ENCODE measurements around the gene CYLD.
A peak's percentile ranks its signal among the peaks of the same experiment; 100 is the strongest.

Gene CYLD

DNA sequence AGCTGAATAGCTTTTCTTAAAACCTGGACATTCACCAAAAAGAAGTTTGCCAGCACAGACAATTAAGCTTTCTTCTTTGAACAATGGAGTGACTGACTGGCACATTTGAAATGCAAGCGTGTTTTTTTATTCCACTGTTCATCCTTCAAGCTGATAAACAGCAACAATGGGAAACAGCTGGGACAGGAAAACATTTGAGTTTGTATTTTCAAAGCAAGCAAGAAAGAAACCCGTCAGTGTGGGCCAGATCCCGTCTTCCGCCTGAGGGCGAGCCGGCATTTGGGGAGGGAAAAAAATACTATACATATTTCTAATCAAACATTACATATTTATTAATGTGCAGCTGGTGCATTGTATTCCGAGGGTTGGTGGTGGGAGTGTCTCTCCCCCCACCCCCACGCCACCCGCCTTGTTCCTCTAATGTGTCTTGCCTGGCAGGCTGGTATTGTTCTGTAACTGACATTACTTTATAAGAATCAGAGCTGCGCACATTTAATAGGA lies 94.3 kb downstream of the CYLD start:
- no peaks in the 10 kb centered on the region for H3K4me1 Mint-ChIP-seq (ENCODE audit: low read depth)
- intact Hi-C loops (cut with micrococcal nuclease): no loop called here
- no peak overlapping the region for H3K27ac Mint-ChIP-seq
- peaks cover 19% of the 10 kb centered on the region for H3K27me3 Mint-ChIP-seq
- H3K4me3 Mint-ChIP-seq: no peak overlapping the region
- no peaks in the 10 kb centered on the region for H3K36me3 Mint-ChIP-seq (ENCODE audit: low read depth)
- no peaks in the 10 kb centered on the region for H3K9me3 Mint-ChIP-seq

DNA sequence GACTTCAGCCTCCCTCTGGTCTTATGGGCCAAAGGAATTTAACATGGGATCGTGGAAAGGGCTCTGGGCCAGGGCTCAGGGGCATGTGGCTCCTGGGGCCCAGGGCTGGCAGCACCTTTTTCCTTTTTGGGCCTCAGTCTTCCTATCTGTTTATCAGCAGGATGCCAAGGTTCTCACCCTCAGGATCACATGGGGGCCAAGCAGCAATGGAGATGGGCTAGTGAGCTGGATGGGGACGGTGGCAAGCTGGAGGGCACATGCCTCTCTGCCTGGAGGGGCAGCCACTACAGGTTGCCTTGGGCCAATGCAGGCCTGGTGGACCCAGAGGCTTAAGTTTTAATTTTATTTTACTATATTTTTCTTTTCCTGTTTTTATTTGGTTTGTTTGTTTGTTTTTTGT lies 95.4 kb downstream of the CYLD start:
- no peaks in the 10 kb centered on the region for H3K36me3 Mint-ChIP-seq (ENCODE audit: low read depth)
- no peak overlapping the region for H3K4me3 Mint-ChIP-seq
- H3K27me3 Mint-ChIP-seq: peaks cover 31% of the 10 kb centered on the region
- intact Hi-C loops (cut with micrococcal nuclease): no loop called here
- no peaks in the 10 kb centered on the region for H3K9me3 Mint-ChIP-seq
- H3K27ac Mint-ChIP-seq: no peak overlapping the region
- peaks cover 8% of the 10 kb centered on the region for H3K4me1 Mint-ChIP-seq (ENCODE audit: low read depth)

DNA sequence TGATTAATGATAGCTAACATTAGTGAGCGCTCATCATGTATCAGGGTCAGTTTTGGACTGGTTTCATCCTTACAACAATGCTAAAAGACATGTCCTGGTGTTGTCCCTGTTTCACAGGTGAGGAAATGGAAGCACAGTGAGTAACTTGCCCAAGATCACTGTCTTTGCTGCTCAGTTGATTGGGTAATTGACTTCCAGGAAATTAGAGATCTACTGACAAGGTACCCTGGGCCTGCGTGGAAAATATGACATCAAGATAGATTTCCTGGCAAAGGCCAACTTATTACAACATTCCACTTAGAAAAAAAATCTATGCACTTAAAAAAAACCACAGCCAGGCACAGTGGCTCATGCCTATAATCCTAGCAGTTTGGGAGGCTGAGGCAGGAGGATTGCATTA lies 96.3 kb downstream of the CYLD start:
- intact Hi-C loops (cut with micrococcal nuclease): no loop called here
- peaks cover 13% of the 10 kb centered on the region for H3K4me1 Mint-ChIP-seq (ENCODE audit: low read depth)
- no peaks in the 10 kb centered on the region for H3K36me3 Mint-ChIP-seq (ENCODE audit: low read depth)
- H3K9me3 Mint-ChIP-seq: no peaks in the 10 kb centered on the region
- H3K4me3 Mint-ChIP-seq: no peak overlapping the region
- no peak overlapping the region for H3K27ac Mint-ChIP-seq
- H3K27me3 Mint-ChIP-seq: peaks cover 36% of the 10 kb centered on the region

DNA sequence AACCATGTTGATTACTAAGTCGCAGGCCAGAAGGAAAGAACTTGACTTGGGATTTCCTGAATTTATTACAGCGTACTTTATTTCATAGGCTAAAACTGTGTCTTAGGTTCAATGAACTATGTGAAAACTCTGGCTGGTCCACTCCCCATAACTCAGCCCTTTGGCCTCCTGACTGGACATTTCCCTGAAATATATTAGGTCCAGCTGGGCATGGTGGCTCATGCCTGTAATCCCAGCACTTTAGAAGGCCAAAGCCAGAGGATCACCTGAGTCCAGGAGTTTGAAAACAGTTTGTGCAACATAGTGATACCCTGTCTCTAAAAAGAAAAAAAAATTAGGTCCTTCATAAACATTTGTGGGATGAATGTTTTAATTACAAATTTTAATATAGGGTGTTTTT lies 97.0 kb downstream of the CYLD start:
- no peaks in the 10 kb centered on the region for H3K9me3 Mint-ChIP-seq
- H3K27me3 Mint-ChIP-seq: peaks cover 39% of the 10 kb centered on the region

DNA sequence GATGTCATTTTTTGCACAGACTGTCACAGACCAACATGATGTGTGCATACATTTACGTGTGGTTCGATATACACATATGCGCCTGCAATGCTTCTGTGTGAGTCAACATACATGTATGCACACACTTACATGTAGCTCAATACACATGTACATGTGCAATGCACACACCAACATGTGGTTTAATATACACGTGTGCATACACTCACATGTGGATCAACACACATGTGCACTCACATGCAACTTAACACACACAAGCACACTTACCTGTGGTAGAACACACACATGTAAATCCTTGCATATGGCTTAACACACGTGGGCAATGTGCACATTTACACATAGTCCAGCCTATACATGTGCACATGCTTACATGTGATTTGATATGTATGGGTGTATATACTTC lies 97.5 kb downstream of the CYLD start:
- Mint-ChIP-seq H3K4me3 (no peak overlapping the region), H3K27me3 (peaks cover 34% of the 10 kb centered on the region), H3K4me1 (ENCODE audit: low read depth) (peaks cover 13% of the 10 kb centered on the region), H3K27ac (no peak overlapping the region), H3K36me3 (ENCODE audit: low read depth) (no peaks in the 10 kb centered on the region), H3K9me3 (no peaks in the 10 kb centered on the region)
- intact Hi-C loops (cut with micrococcal nuclease): no loop called here

More for the DNA sequence above, 97.0 kb downstream of the CYLD start:
- H3K27ac Mint-ChIP-seq: no peak overlapping the region
- H3K36me3 Mint-ChIP-seq (ENCODE audit: low read depth): no peaks in the 10 kb centered on the region
- H3K4me3 Mint-ChIP-seq: no peak overlapping the region
- intact Hi-C loops (cut with micrococcal nuclease): no loop called here
- H3K4me1 Mint-ChIP-seq (ENCODE audit: low read depth): peaks cover 13% of the 10 kb centered on the region

DNA sequence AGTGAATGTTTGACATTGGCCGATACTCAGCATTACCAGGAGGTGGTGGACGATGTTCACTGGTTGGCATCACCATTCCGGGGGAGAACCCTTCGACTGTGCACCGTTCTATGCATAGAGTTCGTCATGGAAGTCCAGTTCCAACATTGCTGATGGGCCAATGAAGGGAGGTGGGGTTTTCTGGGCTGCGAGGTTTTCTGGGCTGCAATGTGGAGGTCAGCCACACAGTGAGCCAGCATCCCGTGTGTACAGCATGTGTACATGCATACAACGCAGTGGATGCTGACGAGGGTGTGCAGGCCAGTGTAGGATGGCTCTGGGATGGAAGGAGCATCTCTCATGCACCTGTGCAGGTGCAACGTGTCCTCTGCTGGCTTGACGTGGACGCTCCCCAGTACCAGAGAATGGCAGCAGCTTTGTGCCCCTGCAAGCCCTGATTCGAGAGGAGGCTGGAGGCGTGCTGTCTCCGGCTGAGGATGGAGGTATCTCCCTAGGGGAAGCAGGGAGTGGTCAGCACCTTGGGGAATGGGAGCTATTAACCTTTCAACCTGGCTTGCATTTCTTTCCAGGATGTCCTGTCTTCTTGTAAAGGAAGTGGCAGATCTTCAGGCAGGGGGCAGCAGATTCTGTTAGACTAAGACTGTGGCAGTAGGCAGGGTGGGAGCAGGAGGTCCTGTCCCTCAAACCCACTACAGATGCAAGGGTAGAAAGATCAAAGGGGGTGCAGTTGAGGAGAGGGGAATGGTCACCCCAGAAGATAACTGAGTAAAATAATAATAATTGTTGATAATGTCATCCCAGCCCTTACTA lies 98.2 kb downstream of the CYLD start:
- Mint-ChIP-seq H3K4me3 (no peak overlapping the region), H3K27ac (no peak overlapping the region), H3K36me3 (ENCODE audit: low read depth) (no peaks in the 10 kb centered on the region), H3K27me3 (peaks cover 34% of the 10 kb centered on the region), H3K4me1 (ENCODE audit: low read depth) (peaks cover 13% of the 10 kb centered on the region), H3K9me3 (no peaks in the 10 kb centered on the region)
- intact Hi-C loops (cut with micrococcal nuclease): no loop called here

DNA sequence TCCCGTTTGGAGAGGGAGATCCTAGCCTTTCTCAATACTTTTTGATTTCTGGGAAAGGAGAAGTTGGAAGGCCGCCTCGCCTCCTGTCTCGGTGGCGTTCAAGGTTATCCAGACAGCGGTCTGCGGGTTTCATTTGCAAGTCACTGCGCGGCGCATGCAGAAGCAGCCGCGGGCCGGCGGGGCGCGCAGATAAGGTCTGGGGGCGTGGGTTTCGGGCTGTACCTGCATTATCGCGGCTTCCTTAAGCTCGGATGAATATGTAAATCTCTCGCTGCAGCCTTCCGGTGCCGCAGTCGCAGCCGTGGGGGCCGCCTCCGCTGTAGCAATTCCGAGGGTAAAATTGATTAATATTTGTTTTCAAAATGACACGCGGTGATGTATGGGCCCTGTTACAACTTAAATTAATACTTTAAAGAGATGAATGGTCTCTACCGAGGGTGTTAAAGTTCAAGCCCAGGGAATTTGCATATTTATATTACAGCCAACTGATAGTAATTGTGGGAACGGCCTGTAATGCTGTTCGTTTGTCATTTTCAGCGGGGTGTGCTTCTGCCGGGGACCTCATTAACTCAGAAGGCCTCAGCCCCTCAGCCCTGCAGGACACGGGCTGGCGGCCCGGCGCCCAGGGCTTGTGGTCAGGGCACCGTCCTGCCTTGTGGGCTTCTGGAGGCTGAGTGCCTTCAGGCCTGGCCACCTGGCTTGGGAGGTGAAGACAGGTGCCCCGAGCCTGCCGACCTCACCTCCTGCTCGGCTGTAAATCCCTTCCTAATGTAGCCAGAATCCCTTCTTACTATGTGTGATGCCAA lies 99.4 kb downstream of the CYLD start:
- peaks cover 38% of the 10 kb centered on the region for H3K27me3 Mint-ChIP-seq
- peaks cover 13% of the 10 kb centered on the region for H3K4me1 Mint-ChIP-seq (ENCODE audit: low read depth)
- no peaks in the 10 kb centered on the region for H3K36me3 Mint-ChIP-seq (ENCODE audit: low read depth)
- H3K4me3 Mint-ChIP-seq: peak overlapping the region; percentile 44
- no peak overlapping the region for H3K27ac Mint-ChIP-seq
- intact Hi-C loops (cut with micrococcal nuclease): no loop called here
- no peaks in the 10 kb centered on the region for H3K9me3 Mint-ChIP-seq

DNA sequence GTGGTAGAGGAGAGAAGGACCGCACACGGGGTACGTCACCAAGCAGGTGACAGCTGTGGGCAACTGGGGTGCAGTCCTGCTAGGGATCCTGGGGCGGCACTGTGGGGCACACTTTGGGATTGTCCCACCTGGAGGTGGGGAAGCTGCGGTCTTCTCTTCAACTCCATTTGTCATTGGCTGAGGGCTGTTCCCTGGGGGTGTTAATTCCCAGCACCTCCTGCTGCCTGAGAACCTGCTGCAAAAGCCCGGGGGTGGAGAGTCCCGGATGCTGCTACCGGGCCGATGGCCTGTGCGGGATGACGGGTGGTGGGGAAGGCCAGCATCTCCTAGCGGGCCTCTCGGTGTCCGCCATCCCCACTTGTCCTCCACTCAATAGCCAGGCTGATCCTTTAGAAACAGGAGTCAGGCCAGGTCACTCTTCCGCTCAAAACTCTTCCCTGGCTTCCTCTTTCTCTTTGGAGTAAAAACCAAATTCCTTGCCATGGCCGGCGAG lies 100.2 kb downstream of the CYLD start:
- Mint-ChIP-seq H3K4me1 (ENCODE audit: low read depth) (peaks cover 13% of the 10 kb centered on the region), H3K4me3 (no peak overlapping the region), H3K27ac (no peak overlapping the region), H3K9me3 (no peaks in the 10 kb centered on the region), H3K27me3 (peaks cover 38% of the 10 kb centered on the region), H3K36me3 (ENCODE audit: low read depth) (no peaks in the 10 kb centered on the region)
- intact Hi-C loops (cut with micrococcal nuclease): no loop called here

DNA sequence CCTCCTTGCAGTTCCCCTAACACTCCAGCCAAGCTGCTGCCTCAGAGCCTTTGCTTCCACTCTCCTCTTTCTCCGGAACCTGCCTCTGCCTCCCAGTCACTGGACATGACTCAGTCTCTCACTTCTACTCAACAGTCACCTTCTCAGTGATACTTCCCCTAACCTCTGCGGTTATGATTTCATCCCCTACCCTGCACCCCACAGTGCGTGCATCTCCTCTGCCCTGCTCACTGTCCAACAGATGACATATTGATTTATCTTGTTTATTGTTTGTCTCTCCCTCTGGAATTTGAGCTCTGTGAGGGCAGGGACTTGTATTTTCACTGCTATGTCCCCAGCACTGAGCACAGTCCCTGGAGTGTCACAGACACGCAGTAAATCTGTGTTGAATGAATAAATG lies 100.7 kb downstream of the CYLD start:
- Mint-ChIP-seq H3K27me3 (peaks cover 41% of the 10 kb centered on the region), H3K36me3 (ENCODE audit: low read depth) (no peaks in the 10 kb centered on the region), H3K9me3 (no peaks in the 10 kb centered on the region), H3K27ac (no peak overlapping the region), H3K4me1 (ENCODE audit: low read depth) (peaks cover 13% of the 10 kb centered on the region), H3K4me3 (no peak overlapping the region)
- intact Hi-C loops (cut with micrococcal nuclease): no loop called here

DNA sequence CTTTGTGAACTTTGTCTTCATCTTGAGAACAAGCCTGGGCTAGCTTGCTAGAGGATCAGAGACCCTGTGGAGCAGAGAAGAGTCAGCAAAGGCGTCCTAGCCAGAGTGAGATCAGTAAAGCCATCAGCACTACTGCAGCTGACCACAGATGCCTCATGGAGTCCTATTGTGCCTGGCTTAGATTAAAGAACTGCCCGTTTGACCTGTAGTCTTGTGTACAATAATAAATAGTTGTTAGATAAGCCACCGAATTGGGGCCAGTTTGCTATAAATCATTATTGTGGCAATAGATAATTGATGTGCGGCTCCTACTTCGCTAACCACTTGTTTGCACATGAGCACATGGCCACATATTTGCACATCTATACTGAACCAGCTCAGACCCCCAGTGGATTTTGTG lies 103.0 kb downstream of the CYLD start:
- H3K36me3 Mint-ChIP-seq (ENCODE audit: low read depth): no peaks in the 10 kb centered on the region
- intact Hi-C loops (cut with micrococcal nuclease): no loop called here
- H3K4me3 Mint-ChIP-seq: no peak overlapping the region
- H3K4me1 Mint-ChIP-seq (ENCODE audit: low read depth): peaks cover 13% of the 10 kb centered on the region
- no peak overlapping the region for H3K27ac Mint-ChIP-seq
- H3K9me3 Mint-ChIP-seq: no peaks in the 10 kb centered on the region
- peaks cover 39% of the 10 kb centered on the region for H3K27me3 Mint-ChIP-seq

DNA sequence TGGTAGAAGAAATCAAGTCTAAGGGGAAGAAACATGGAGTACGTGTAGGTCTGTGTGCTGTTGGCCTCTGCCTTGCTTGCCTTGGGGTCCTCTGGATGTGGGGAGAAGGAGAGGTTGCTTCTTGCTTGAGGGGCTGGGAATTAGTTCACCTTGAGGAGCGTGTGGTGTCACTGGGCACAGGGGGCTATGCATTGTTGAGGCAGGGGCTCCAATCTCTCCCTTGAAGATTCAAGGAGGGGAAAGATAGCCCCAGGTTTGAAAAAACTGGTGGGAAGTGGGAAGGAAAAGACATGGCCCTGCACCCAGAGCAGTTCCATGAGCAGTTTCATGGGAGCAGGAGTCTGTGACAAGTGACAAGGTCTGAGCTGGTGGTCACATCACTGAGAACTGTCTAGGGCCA lies 103.4 kb downstream of the CYLD start:
- H3K36me3 Mint-ChIP-seq (ENCODE audit: low read depth): no peaks in the 10 kb centered on the region

DNA sequence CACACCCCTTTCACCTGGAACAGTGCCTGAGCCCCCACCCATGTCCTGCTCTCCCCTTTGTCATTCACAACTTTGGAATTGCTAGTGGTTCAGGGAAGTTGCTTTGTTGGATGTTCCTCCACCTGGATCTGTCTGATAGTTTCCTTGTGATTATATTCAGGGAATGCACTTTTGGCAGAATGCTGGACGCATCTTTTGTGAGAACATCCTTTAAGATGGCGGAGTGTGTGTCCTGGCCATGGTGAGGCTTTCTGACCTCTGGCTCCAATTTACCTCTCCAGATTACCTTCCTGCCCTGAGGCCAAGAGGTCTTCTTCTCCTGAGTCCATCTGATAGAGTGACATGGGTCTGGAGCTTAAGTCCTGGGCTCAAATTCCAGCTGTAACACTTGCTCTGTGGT lies 104.6 kb downstream of the CYLD start:
- H3K9me3 Mint-ChIP-seq: no peaks in the 10 kb centered on the region
- H3K27ac Mint-ChIP-seq: no peak overlapping the region
- peaks cover 13% of the 10 kb centered on the region for H3K4me1 Mint-ChIP-seq (ENCODE audit: low read depth)
- H3K36me3 Mint-ChIP-seq (ENCODE audit: low read depth): no peaks in the 10 kb centered on the region
- intact Hi-C loops (cut with micrococcal nuclease): no loop called here
- H3K27me3 Mint-ChIP-seq: peaks cover 26% of the 10 kb centered on the region
- H3K4me3 Mint-ChIP-seq: no peak overlapping the region

More for the DNA sequence above, 103.4 kb downstream of the CYLD start:
- peaks cover 35% of the 10 kb centered on the region for H3K27me3 Mint-ChIP-seq
- no peak overlapping the region for H3K27ac Mint-ChIP-seq
- intact Hi-C loops (cut with micrococcal nuclease): no loop called here
- peaks cover 13% of the 10 kb centered on the region for H3K4me1 Mint-ChIP-seq (ENCODE audit: low read depth)
- no peaks in the 10 kb centered on the region for H3K9me3 Mint-ChIP-seq
- H3K4me3 Mint-ChIP-seq: no peak overlapping the region

DNA sequence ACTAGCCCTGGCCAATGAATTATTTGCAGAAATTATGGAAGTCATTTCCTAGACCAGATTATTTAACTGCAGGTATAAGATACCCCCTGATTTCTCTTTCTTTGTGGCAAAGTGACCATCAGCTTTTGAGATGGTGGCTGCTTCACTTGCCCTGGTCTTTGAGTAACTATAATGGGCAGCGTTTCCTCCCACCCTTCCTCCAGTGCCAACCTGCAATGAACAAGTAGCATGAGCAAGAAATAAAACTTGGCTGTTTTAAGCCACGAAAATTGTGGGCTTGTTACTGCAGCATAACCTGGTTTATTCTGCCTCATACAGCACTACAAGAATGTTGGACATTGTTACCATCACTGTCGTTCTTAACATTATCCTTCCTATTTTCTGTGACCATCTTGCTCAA lies 105.3 kb downstream of the CYLD start:
- Mint-ChIP-seq H3K9me3 (no peaks in the 10 kb centered on the region), H3K36me3 (ENCODE audit: low read depth) (no peaks in the 10 kb centered on the region), H3K4me1 (ENCODE audit: low read depth) (peaks cover 7% of the 10 kb centered on the region), H3K27ac (no peak overlapping the region), H3K4me3 (no peak overlapping the region), H3K27me3 (peaks cover 19% of the 10 kb centered on the region)
- intact Hi-C loops (cut with micrococcal nuclease): no loop called here

DNA sequence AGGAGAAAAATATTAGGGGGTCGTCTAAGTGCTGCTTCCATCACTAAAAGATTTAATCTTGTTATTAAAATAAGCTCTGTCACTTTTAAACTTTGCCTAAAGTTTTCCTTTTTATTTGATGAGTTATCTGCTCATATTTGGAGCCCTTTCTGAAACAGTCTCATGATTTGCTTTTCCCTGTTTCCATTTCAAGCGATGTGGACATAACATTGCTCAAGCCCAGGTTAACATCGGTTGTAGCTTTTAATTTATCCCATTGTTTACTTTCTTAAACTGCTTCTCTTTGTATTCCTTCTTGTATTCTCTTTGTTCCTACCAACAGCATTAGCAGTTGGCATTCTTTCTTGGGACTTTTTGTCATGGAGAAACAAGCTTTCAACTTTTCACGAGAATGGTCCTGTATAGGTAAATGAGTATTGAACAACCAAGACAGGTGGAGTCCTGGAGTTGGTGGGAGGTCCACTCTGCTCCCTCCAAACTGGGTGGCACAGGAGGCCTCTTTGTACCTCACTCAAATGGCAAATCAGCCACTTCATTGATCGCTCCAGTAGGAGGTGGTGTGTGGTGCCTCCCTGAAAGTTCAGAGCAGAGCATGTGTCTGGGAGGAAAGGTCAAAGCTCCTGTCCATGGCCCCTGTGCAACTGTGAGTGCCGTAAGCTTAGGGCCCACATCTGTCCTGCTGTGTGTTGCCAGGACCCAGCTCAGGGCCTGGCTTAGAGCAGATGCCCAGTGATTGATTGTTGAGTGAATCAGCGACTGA lies 107.0 kb downstream of the CYLD start:
- no peak overlapping the region for H3K27ac Mint-ChIP-seq
- no peaks in the 10 kb centered on the region for H3K4me1 Mint-ChIP-seq (ENCODE audit: low read depth)
- no peaks in the 10 kb centered on the region for H3K9me3 Mint-ChIP-seq
- no peaks in the 10 kb centered on the region for H3K36me3 Mint-ChIP-seq (ENCODE audit: low read depth)
- intact Hi-C loops (cut with micrococcal nuclease): no loop called here
- H3K4me3 Mint-ChIP-seq: no peak overlapping the region
- peaks cover 9% of the 10 kb centered on the region for H3K27me3 Mint-ChIP-seq
